ENCODE measurements around the gene IFITM2. TPM values are rescaled to one million over a fixed set of nuclear protein-coding genes. Genes with fewer than 3 reads are reported as not detected.

The IFITM2 gene
- total and polyA plus RNA-seq, 2 donors (not counting 1 experiment from before 2014, with no cell fraction given) = 72.1 to 451 TPM

DNA sequence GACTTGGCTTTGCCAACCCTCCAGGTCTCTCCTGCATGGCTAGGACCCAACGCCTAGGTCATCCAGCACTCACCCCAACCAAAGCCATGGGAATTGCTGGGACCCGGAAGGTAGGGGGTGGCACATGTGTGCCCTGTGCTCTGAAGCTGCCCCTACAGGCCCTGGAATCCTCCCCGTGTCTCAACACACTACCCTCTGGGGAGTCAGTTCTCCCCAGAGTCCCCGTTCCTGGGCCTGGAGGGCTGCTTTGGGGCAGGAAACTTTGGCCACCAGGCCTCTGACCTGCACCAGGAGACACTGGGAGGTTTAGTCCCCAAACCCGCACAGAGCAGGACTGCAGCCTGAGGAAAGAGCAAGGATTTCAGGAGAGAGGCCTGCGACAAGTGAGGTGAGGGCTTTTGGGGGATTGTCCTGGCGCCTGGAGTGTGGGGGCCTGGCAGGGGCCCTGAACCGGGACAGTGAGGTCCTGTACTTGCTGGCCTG is 5.7 kb downstream of the IFITM2 start:
- Mint-ChIP-seq H3K4me1 (peaks cover 59% of the 10 kb centered on the region), H3K4me3 (peak overlapping the region; percentile 93), H3K27ac (peak overlapping the region; percentile 94), H3K27me3 (no peaks in the 10 kb centered on the region), H3K9me3 (ENCODE audit: insufficient read depth) (no peaks in the 10 kb centered on the region)
- WGBS (ENCODE audit: insufficient coverage) = 40% methylated on average over 8 of the region's 8 CpGs
- H3K4me3 ChIP-seq (ENCODE audit: control extremely low read depth in 1 of 5, extremely low read depth in 1 of 5, insufficient read depth in 1 of 5, low read depth in 2 of 5, low read length in 4 of 5) = peak overlapping the region; percentile 44 to 79 (median 60)
- peak overlapping the region; percentile 85 for H3K4me2 ChIP-seq (replicated peaks; ENCODE audit: low read depth, low read length, poor library complexity, severe bottlenecking)
- peaks cover 44 to 69% of the 10 kb centered on the region in 2 donors for H3K4me1 ChIP-seq (ENCODE audit: control insufficient read depth in 2 of 2, insufficient read depth in 2 of 2, low read length in 2 of 2)
- intact Hi-C loops (cut with micrococcal nuclease) = no loop called here
- TF ChIP-seq, protein P1, sequence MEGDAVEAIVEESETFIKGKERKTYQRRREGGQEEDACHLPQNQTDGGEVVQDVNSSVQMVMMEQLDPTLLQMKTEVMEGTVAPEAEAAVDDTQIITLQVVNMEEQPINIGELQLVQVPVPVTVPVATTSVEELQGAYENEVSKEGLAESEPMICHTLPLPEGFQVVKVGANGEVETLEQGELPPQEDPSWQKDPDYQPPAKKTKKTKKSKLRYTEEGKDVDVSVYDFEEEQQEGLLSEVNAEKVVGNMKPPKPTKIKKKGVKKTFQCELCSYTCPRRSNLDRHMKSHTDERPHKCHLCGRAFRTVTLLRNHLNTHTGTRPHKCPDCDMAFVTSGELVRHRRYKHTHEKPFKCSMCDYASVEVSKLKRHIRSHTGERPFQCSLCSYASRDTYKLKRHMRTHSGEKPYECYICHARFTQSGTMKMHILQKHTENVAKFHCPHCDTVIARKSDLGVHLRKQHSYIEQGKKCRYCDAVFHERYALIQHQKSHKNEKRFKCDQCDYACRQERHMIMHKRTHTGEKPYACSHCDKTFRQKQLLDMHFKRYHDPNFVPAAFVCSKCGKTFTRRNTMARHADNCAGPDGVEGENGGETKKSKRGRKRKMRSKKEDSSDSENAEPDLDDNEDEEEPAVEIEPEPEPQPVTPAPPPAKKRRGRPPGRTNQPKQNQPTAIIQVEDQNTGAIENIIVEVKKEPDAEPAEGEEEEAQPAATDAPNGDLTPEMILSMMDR (IDR thresholded peaks at IDR 0.05) = no peak
- TF ChIP-seq EZH2 (IDR thresholded peaks at IDR 0.05; ENCODE audit: borderline replicate concordance, insufficient read depth, low read depth, low read length, poor library complexity, severe bottlenecking) = no peak
- ChIA-PET POLR2A (interaction anchor here (1.1 kb wide), 1 partner anchor 37 kb away, joined by 3 read pairs; no protein-coding TSS in a partner anchor), CTCF (interaction anchor here (1.0 to 2.6 kb wide), 8 partner anchors 9 to 62 kb away, joined by 3 to 11 read pairs (median 6); no protein-coding TSS in a partner anchor)
- H3K27ac ChIP-seq (ENCODE audit: low read length in 2 of 2) = peak overlapping the region; percentile 84 to 89
- no peak for DNase-seq
- ATAC-seq (ENCODE audit: low read depth) = no peak
- H2AFZ ChIP-seq (ENCODE audit: insufficient read depth, low read depth, low read length, poor library complexity, severe bottlenecking) = peak overlapping the region; percentile 69
- peaks cover 0 to 2% of the 10 kb centered on the region in 2 experiments for H3K36me3 ChIP-seq (replicated peaks in 1 of 2; ENCODE audit: control extremely low read depth in 1 of 2, control insufficient read depth in 1 of 2, extremely low read depth in 1 of 2, insufficient read depth in 2 of 2, low read length in 1 of 2)
- H4K20me1 ChIP-seq (ENCODE audit: control insufficient read depth, insufficient read depth, low read length, poor library complexity, severe bottlenecking) = no peaks in the 10 kb centered on the region
- H3K9me3 ChIP-seq (ENCODE audit: control extremely low read depth in 1 of 3, control insufficient read depth in 2 of 3, insufficient read depth in 1 of 3, low read length in 2 of 3) = no peaks in the 10 kb centered on the region
- no peaks in the 10 kb centered on the region for H3K27me3 ChIP-seq (replicated peaks in 1 of 4; ENCODE audit: control extremely low read depth in 1 of 4, control insufficient read depth in 3 of 4, insufficient read depth in 4 of 4, low read length in 3 of 4)
- peaks cover 41% of the 10 kb centered on the region for H3K79me2 ChIP-seq (ENCODE audit: control insufficient read depth, insufficient read depth, low read length)
- H3K9ac ChIP-seq (ENCODE audit: low read length) = peak overlapping the region; percentile 57

GRCh38 chr11:313787-314553 is 6.4 kb downstream of the IFITM2 start, which contains the start of gene IFITM1:
IFITM1 (plus strand) TSS chr11:314040; CDS start chr11:314171, 131 bp downstream.
- no peak for TF ChIP-seq EZH2 (IDR thresholded peaks at IDR 0.05; ENCODE audit: borderline replicate concordance, insufficient read depth, low read depth, low read length, poor library complexity, severe bottlenecking)
- TF ChIP-seq, protein P1 (IDR thresholded peaks at IDR 0.05) = no peak
- H3K27ac ChIP-seq (ENCODE audit: low read length in 2 of 2) = peak within 1 kb of the TSS; percentile 84 to 89
- peak; percentile 78 for DNase-seq
- 1% methylated on average over 15 of the region's 18 CpGs for WGBS (ENCODE audit: insufficient coverage)
- Mint-ChIP-seq H3K27me3 (no peaks in the 10 kb centered on the region), H3K27ac (peak within 1 kb of the TSS; percentile 94), H3K9me3 (ENCODE audit: insufficient read depth) (no peaks in the 10 kb centered on the region), H3K4me3 (peak within 1 kb of the TSS; percentile 93), H3K4me1 (peaks cover 55% of the 10 kb centered on the region)
- peak within 1 kb of the TSS; percentile 69 for H2AFZ ChIP-seq (ENCODE audit: insufficient read depth, low read depth, low read length, poor library complexity, severe bottlenecking)
- H3K4me1 ChIP-seq (ENCODE audit: control insufficient read depth in 2 of 2, insufficient read depth in 2 of 2, low read length in 2 of 2) = peaks cover 42 to 65% of the 10 kb centered on the region in 2 donors
- H3K79me2 ChIP-seq (ENCODE audit: control insufficient read depth, insufficient read depth, low read length) = peaks cover 39% of the 10 kb centered on the region
- intact Hi-C loops (cut with micrococcal nuclease) = no loop called here
- POLR2A ChIA-PET = no interaction called here
- peak within 1 kb of the TSS; percentile 85 for H3K4me2 ChIP-seq (replicated peaks; ENCODE audit: low read depth, low read length, poor library complexity, severe bottlenecking)
- peaks cover 0 to 2% of the 10 kb centered on the region in 2 experiments for H3K36me3 ChIP-seq (replicated peaks in 1 of 2; ENCODE audit: control extremely low read depth in 1 of 2, control insufficient read depth in 1 of 2, extremely low read depth in 1 of 2, insufficient read depth in 2 of 2, low read length in 1 of 2)
- ATAC-seq (ENCODE audit: low read depth) = peak; percentile 37
- H3K4me3 ChIP-seq (ENCODE audit: control extremely low read depth in 1 of 5, extremely low read depth in 1 of 5, insufficient read depth in 1 of 5, low read depth in 2 of 5, low read length in 4 of 5) = peak within 1 kb of the TSS; percentile 44 to 79 (median 60)
- H3K9me3 ChIP-seq (ENCODE audit: control extremely low read depth in 1 of 3, control insufficient read depth in 2 of 3, insufficient read depth in 1 of 3, low read length in 2 of 3) = no peaks in the 10 kb centered on the region
- H3K9ac ChIP-seq (ENCODE audit: low read length) = peak within 1 kb of the TSS; percentile 57
- H3K27me3 ChIP-seq (replicated peaks in 1 of 4; ENCODE audit: control extremely low read depth in 1 of 4, control insufficient read depth in 3 of 4, insufficient read depth in 4 of 4, low read length in 3 of 4) = no peaks in the 10 kb centered on the region
- no peaks in the 10 kb centered on the region for H4K20me1 ChIP-seq (ENCODE audit: control insufficient read depth, insufficient read depth, low read length, poor library complexity, severe bottlenecking)
- CTCF ChIA-PET = interaction anchor here (2.6 kb wide), 1 partner anchor 63 kb away, joined by 11 read pairs; no protein-coding TSS in a partner anchor

Data from B cell (primary cell).